ENCODE measurements around the gene CAMTA1.

The CAMTA1 gene

DNA sequence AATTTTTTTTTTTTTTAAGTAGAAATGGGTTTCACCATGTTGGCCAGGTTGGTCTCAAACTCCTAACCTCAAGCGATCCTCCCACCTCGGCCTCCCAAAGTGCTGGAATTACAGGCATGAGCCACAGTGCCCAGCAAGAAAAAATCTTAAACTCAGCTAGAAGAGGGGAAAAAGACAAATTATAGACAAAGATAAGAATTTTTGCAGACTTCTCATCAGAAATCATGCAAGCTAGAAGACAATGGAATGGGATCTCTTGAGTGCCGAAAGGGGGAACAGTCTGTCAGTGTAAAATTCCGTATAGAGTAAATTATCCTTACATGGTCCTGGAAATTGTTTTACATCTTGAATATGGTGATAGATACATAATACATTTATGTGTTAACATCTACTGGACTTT, 294.4 kb downstream of the CAMTA1 start:
- ChIA-PET POLR2A (no interaction called here), CTCF (interaction anchor here (1.8 kb wide), 1 partner anchor 10 kb away, joined by 7 read pairs; no protein-coding TSS in a partner anchor)
- DNase-seq (ENCODE audit: extremely low spot score), result no peak
- TF ChIP-seq HDGF (IDR thresholded peaks at IDR 0.05; ENCODE audit: borderline replicate concordance), result no peak
- no peak for TF ChIP-seq LEF1 (IDR thresholded peaks at IDR 0.05; ENCODE audit: borderline replicate concordance)
- no peak for TF ChIP-seq NFRKB (IDR thresholded peaks at IDR 0.05)
- no peak for TF ChIP-seq FOXA1 (IDR thresholded peaks at IDR 0.05)
- TF ChIP-seq ELF4 (IDR thresholded peaks at IDR 0.05), result no peak
- no peak for TF ChIP-seq TARDBP (IDR thresholded peaks at IDR 0.05)
- TF ChIP-seq SP1 (IDR thresholded peaks at IDR 0.05), result no peak
- TF ChIP-seq L3MBTL2 (conservative IDR thresholded peaks at IDR 0.05), result no peak
- no peak for TF ChIP-seq ARNT (IDR thresholded peaks at IDR 0.05)
- no peak for TF ChIP-seq FOXK2 (IDR thresholded peaks at IDR 0.05)
- TF ChIP-seq BHLHE40 (IDR thresholded peaks at IDR 0.05; ENCODE audit: borderline replicate concordance), result no peak
- TF ChIP-seq PKNOX1 (IDR thresholded peaks at IDR 0.05), result no peak
- TF ChIP-seq ZNF384 (IDR thresholded peaks at IDR 0.05), result no peak
- no peak for TF ChIP-seq FOXM1 (IDR thresholded peaks at IDR 0.05; ENCODE audit: borderline replicate concordance)

- CTCF ChIA-PET, result interaction anchor here (0.8 to 1.3 kb wide), 2 partner anchors 15 to 42 kb away, joined by 3 to 4 read pairs; no protein-coding TSS in a partner anchor
- TF ChIP-seq ZNF384 (IDR thresholded peaks at IDR 0.05) (no peak), PKNOX1 (IDR thresholded peaks at IDR 0.05) (no peak), ARNT (IDR thresholded peaks at IDR 0.05) (no peak), TARDBP (IDR thresholded peaks at IDR 0.05) (no peak), NFRKB (IDR thresholded peaks at IDR 0.05) (no peak), ELF4 (IDR thresholded peaks at IDR 0.05) (no peak), CTBP1 (IDR thresholded peaks at IDR 0.05; ENCODE audit: borderline replicate concordance) (no peak), L3MBTL2 (conservative IDR thresholded peaks at IDR 0.05) (no peak), LEF1 (IDR thresholded peaks at IDR 0.05; ENCODE audit: borderline replicate concordance) (no peak), FOXK2 (IDR thresholded peaks at IDR 0.05) (no peak), FOXA1 (IDR thresholded peaks at IDR 0.05) (no peak), FOXM1 (IDR thresholded peaks at IDR 0.05; ENCODE audit: borderline replicate concordance) (no peak), SP1 (IDR thresholded peaks at IDR 0.05) (no peak), HDGF (IDR thresholded peaks at IDR 0.05; ENCODE audit: borderline replicate concordance) (no peak), SUZ12 (IDR thresholded peaks at IDR 0.05) (no peak), BHLHE40 (IDR thresholded peaks at IDR 0.05; ENCODE audit: borderline replicate concordance) (no peak)
- no peak for DNase-seq (ENCODE audit: extremely low spot score)
- POLR2A ChIA-PET, result no interaction called here
Observed at GRCh38 chr1:7084232-7084894, 299.1 kb downstream of the CAMTA1 start.

- TF ChIP-seq NFRKB (IDR thresholded peaks at IDR 0.05), result no peak
- TF ChIP-seq SUZ12 (IDR thresholded peaks at IDR 0.05), result no peak
- TF ChIP-seq FOXA1 (IDR thresholded peaks at IDR 0.05), result no peak
- TF ChIP-seq HDGF (IDR thresholded peaks at IDR 0.05; ENCODE audit: borderline replicate concordance), result no peak
- CTCF ChIA-PET, result no interaction called here
- POLR2A ChIA-PET, result no interaction called here
- no peak for DNase-seq (ENCODE audit: extremely low spot score)
Observed at GRCh38 chr1:7085521-7085920, 300.3 kb downstream of the CAMTA1 start.

- ChIA-PET CTCF (no interaction called here), POLR2A (no interaction called here)
- DNase-seq (ENCODE audit: extremely low spot score), result no peak
- TF ChIP-seq SP1 (IDR thresholded peaks at IDR 0.05), result no peak
- TF ChIP-seq L3MBTL2 (conservative IDR thresholded peaks at IDR 0.05), result no peak
- TF ChIP-seq CTBP1 (IDR thresholded peaks at IDR 0.05; ENCODE audit: borderline replicate concordance), result no peak
- TF ChIP-seq HDGF (IDR thresholded peaks at IDR 0.05; ENCODE audit: borderline replicate concordance), result no peak
- TF ChIP-seq SUZ12 (IDR thresholded peaks at IDR 0.05), result no peak
- TF ChIP-seq FOXK2 (IDR thresholded peaks at IDR 0.05), result no peak
- TF ChIP-seq ELF4 (IDR thresholded peaks at IDR 0.05), result no peak
- TF ChIP-seq FOXM1 (IDR thresholded peaks at IDR 0.05; ENCODE audit: borderline replicate concordance), result no peak
Observed at GRCh38 chr1:7086106-7086505, 300.9 kb downstream of the CAMTA1 start.

DNA sequence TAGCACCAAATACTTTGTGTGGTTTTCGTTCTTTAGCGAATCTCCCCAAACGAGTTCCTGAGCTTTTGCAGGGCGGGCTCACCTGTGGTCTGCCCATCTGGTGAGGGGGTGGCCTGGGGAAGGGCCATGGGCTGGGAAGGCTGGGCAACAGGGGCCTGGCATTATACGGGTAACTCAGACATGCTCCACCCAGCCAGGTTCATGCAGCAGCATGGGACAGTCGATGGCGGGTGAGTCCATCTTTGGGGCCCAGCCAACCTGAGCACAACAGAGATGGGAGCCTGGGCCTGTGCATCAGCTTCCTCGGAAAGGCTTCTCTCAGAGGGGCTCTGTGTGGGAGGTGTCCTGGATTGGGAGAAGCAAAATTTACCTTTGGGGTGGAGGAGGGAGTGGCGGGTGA, 302.6 kb downstream of the CAMTA1 start:
- TF ChIP-seq SUZ12 (IDR thresholded peaks at IDR 0.05), result no peak
- TF ChIP-seq LEF1 (IDR thresholded peaks at IDR 0.05; ENCODE audit: borderline replicate concordance), result no peak
- ChIA-PET CTCF (interaction anchor here (1.3 kb wide), 1 partner anchor 18 kb away, joined by 4 read pairs; no protein-coding TSS in a partner anchor), POLR2A (no interaction called here)
- no peak for DNase-seq (ENCODE audit: extremely low spot score)

DNA sequence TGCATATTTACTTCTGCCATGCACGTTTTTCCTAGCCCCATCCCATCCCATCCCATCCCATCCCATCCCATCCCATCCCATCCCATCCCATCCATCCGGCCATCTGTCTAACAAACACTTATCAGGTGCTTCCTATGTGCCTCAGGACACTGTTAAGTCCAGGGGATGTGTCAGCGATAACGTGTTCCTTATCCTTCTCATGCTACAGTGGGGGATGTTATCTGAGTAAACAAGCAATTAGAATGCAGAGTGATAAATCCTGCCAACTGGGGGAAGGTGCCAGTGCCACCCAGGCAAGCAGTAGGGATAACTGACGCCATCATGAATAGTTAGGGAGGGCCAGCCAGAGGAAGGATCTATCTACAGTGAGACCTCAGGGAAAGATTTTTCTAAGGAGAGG, 304.2 kb downstream of the CAMTA1 start:
- CTCF ChIA-PET, result interaction anchor here (0.6 kb wide), 1 partner anchor 30 kb away, joined by 3 read pairs; no protein-coding TSS in a partner anchor
- POLR2A ChIA-PET, result no interaction called here
- no peak for DNase-seq (ENCODE audit: extremely low spot score)
- TF ChIP-seq L3MBTL2 (conservative IDR thresholded peaks at IDR 0.05) (no peak), HDGF (IDR thresholded peaks at IDR 0.05; ENCODE audit: borderline replicate concordance) (no peak), SP1 (IDR thresholded peaks at IDR 0.05) (no peak)

- no peak for DNase-seq (ENCODE audit: extremely low spot score)
- ChIA-PET CTCF (no interaction called here), POLR2A (no interaction called here)
- no peak for TF ChIP-seq ZNF384 (IDR thresholded peaks at IDR 0.05)
- no peak for TF ChIP-seq BHLHE40 (IDR thresholded peaks at IDR 0.05; ENCODE audit: borderline replicate concordance)
- no peak for TF ChIP-seq LEF1 (IDR thresholded peaks at IDR 0.05; ENCODE audit: borderline replicate concordance)
- no peak for TF ChIP-seq L3MBTL2 (conservative IDR thresholded peaks at IDR 0.05)
- no peak for TF ChIP-seq ELF4 (IDR thresholded peaks at IDR 0.05)
- no peak for TF ChIP-seq ARNT (IDR thresholded peaks at IDR 0.05)
- no peak for TF ChIP-seq FOXK2 (IDR thresholded peaks at IDR 0.05)
- TF ChIP-seq PKNOX1 (IDR thresholded peaks at IDR 0.05), result no peak
- TF ChIP-seq SUZ12 (IDR thresholded peaks at IDR 0.05), result no peak
- no peak for TF ChIP-seq SP1 (IDR thresholded peaks at IDR 0.05)
- no peak for TF ChIP-seq TARDBP (IDR thresholded peaks at IDR 0.05)
Observed at GRCh38 chr1:7093297-7093696, 308.0 kb downstream of the CAMTA1 start.
